NCI-H2171 (cell line): ENCODE measurements around the gene PKMYT1.
"Not testable (repeated sequence)": the region's sequence is repeated elsewhere in the genome, so short reads cannot be mapped to it uniquely, and the experiment has no call there.

Source experiments
- DNase-seq: peaks from one replicate; lab custom pipeline; 2025; lab: John Stamatoyannopoulos, UW

Gene PKMYT1

DNA sequence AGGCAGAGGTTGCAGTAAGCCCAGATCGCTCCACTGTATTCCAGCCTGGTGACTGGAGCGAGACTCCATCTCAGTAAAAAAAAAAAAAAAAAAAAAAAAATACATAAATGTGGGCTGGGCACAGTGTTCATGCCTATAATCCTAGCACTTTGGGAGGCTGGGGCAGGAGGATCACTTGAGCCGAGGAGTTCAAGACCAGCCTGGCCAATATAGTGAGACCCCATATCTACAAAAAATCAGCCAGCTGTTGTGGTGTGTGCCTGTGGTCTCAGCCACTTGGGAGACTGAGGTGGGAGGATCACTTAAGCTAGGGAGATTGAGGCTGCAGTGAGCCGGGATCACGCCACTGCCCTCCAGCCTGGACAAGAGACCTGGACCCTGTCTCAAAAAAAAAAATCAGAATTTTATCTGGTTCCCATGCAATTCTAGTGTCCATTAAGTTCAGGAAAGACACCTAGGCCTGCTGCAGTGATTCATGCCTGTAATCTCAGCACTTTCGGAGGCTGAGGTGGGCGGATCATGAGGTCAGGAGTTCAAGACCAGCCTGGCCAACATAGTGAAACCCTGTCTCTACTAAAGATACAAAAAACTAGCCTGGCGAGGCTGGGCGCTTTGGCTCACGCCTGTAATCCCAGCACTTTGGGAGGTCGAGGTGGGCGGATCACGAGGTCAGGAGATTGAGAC, 48.9 kb downstream of the PKMYT1 start:
- not testable (repeated sequence) for DNase-seq

DNA sequence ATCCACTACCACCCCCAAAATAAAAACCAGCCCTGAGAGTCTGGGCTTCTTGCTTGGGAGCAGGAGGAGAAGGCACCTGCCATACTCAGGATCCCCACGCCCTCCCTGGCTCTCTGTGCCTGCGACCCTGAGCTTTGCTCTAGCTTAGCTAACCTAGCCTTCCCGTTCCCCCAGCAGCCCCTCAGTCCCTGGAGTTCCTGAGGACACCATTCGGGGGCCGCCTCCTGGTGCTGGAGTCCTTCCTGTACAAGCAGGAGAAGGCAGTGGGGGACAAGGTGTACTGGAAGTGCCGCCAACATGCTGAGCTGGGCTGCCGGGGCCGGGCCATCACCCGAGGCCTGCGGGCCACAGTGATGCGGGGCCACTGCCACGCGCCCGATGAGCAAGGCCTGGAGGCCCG, 50.0 kb downstream of the PKMYT1 start:
- no peak for DNase-seq

DNA sequence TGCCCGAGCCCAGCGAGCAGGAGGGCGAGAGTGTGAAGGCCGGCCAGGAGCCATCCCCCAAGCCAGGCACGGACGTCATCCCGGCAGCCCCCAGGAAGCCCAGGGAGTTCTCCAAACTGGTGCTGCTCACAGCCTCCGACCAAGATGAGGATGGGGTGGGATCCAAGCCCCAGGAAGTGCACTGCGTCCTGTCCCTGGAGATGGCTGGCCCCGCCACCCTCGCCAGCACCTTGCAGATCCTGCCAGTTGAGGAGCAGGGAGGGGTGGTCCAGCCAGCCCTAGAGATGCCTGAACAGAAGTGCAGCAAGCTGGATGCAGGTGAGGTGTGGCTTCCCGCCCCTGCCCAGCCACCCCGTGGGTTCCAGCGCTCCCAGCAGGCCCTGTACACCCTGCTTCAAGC, 50.6 kb downstream of the PKMYT1 start:
- no peak for DNase-seq

DNA sequence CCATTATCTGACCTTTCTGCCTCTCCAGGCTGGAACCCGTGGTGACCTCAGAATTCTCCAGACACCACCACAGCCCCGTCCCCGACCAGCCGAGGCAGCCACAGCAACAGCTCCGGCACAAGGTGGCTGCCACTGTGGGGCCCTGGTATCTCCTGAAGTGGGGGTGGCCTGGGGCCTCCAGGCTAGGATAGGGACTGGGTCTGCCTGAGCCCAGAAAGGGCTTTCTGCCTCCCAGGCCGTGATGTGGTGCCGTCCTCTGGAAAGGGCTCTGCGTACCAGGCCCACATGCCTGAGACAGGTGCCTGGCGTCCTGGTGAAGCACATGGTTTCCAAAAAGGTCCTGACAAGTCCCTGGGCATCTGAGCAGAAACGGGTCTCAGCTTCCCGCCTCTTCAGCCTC, 51.5 kb downstream of the PKMYT1 start:
- no peak for DNase-seq

DNA sequence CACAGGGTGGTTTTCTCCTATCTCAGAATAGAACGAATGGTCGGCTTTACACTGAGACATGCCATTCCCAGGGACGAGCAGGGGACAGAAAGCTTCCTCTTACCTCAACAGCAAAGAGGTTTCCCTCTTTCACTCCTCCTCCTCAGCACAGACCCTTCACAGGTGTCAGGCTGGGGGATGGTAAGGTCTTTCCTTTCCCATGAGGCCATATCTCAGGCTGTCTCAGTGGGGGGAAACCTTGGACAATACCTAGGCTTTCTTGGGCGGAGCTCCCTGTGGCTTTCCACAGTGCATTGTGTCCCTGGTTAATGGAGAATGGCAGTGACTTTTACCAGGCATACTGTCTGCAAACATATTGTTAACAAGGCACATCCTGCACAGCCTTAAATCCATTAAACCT, 52.1 kb downstream of the PKMYT1 start:
- DNase-seq: not testable (repeated sequence)

DNA sequence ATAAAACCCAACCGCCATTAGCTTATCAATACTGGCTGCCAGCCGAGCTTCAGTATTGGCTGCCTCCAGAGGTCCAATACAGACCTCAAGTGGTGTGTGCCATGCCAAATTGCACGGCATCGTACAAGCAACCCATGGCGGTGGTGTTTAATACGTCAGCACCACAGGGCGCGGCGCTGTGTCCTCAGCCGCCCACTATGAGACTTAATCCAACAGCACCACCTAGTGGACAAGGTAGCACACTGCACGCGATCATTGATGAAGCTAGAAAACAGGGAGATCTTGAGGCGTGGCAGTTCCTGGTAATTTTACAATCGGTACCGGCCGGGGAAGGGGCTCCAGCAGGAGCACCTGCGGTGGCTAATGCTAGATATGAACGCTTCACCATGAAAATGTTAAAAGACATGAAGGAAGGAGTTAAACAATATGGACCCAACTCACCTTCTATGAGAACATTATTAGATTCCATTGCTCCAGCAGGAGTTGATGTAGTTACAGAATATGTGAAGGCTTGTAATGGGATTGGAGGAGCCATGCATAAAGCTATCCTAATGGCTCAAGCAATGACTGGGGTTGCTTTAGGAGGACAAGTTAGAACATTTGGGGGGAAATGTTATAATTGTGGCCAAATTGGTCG, 53.1 kb downstream of the PKMYT1 start:
- peak; percentile 84 for DNase-seq

DNA sequence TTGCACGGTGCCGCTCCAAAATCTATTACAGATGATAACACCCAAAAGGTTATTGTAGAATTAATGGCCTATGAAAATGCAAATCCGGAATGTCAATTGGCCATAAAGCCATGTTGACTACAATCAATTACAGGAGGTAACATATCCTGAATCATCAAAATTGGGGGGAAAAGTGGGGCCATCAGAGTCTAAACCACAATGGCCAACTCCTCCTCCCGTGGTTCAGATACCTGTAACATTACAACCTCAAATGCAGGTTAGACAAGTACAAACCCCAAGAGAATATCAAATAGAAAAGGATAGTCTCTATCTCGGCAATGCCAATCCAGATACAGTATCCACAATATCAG, 53.6 kb downstream of the PKMYT1 start:
- DNase-seq: no peak

DNA sequence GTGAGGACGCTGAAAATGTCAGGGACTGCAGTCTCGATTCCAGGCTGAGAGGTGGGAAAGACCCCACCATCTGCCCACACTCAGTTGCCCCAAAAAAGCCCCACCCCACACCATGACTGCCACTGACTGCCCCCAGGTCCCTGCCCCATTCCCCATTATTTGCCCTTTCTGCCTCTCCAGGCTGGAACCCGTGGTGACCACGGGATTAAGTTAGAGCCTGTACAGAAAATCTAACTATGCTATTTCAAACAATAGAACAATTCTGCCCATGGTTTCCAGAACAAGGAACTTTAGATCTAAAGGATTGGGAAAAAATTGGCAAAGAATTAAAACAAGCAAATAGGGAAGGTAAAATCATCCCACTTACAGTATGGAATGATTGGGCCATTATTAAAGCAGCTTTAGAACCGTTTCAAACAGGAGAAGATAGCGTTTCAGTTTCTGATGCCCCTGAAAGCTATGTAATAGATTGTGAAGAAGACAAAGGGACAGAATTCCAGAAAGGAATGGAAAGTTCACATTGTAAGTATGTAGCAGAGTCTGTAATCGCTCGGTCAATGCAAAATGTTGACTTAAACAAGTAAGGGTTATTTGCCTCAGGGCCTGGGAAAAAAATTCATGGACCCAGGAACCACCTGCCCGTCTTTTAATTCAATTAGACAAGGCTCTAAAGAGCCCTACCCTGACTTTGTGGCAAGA, 54.1 kb downstream of the PKMYT1 start:
- DNase-seq: no peak

DNA sequence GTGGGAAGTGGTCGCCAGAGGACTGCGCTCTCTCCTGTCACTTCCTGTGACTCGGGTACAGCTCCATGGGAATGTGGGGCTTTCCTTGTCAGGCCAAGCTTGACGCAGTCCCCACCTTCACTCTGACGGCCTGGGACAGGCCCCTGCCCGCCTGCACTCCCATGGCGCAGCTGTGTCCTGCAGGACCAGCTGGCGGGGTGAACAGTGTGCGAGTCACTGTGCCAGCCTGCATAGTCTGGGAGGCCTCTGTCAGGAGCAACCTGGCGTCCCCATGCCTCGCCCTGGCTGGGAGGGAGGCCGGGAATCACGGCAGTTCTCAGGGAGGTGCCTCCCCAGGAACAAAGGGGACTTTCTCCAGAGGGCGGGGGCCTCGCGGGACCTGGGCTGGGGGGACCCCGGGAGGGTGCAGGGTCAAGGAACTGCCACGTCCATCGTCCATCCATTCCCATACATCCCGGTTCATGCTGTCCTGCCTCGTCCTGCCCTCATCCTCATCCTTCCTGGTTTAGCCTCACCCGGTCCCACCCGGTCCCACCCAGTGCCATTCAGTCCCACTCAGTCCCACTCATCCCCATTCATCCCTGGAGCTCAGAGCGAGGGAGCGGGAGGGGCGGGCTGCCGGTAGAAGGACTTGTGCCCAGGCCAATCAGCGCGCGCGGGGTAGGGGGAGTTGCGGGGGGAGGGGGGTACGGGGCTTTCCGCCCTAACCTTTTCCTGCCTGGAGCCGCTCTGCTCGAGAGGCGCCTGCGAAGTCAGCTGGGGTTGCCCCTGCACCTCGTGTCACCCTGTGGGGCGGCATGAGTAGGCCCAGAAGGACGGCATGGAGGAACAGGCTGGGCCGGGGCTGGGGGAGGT, 55.1 kb downstream of the PKMYT1 start:
- peak; percentile 47 for DNase-seq

DNA sequence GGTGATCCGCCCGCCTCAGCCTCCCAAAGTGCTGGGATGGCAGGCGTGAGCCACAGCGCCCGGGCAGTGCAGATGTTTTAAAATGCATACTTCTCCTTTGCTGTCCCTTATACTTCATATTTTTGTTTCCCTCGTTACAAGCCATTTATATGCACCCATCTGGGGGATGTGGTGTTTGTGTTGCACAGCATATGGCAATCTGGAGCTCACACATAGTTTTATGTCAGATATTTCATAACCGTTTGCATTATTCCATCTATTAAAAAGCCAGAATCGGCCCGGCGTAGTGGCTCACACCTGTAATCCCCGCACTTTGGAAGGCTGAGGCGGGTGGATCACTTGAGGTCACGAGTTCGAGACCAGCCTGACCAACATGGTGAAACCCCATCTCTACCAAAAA, 56.8 kb downstream of the PKMYT1 start:
- no peak for DNase-seq
